Measurements from ENCODE around the gene SKI. TPM values are rescaled to one million over a fixed set of nuclear protein-coding genes. Genes with fewer than 3 reads are reported as not detected.

The SKI gene
- total and polyA plus RNA-seq, 2 of the 4 experiments (the other 2 are of a cell fraction), result 2.3 to 20.1 TPM

DNA sequence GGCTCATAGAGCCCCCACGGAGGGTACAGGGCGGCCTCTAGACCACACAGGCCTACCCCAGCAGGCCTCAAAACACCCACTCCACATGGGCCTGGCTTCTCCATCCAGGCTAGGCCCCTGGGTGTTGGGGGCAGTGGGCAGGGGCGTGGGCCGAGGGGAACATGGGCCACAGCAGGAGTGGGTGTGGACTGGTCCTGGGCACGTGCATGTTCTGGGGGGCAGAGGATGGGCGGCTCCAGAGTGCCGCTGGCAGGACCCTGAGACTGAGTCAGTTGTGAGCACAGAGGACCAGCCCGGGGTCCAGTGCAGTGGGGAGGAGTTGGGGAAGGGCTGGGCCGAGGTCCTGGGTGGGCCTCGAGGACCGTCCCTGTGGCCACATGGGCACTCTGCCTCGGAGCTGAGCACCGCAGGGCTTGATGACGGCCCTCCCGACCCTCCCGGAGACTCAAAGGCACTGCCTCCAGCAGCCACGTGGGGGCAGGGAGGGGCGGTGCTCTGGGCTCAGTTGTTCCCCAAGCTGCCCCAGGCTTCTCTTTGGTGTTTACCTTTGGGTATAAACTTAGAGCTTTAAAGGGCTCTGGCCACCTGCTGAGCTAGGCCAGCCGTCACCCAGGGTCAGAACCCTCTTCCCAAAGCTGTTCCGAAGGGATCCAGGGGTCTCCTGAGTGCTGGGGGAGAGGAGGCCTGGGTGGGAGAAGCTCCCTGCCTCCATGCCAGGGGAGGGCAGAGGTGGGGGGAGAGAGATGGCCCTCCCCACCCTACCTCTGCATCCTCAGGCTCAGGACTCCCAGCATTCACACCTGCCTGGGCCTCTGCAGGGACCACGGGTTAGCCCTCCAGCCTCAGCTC lies 83.3 kb downstream of the SKI start:
- in situ Hi-C loops (cut with MboI; ENCODE audit: low sequenced_read_pairs) (no loop called here), dilution Hi-C loops (cut with HindIII; ENCODE audit: low sequenced_read_pairs, unreplicated experiment) (no loop called here), intact Hi-C loops (cut with micrococcal nuclease) (loop anchor here (5.0 kb wide), 2 partner anchors 71 to 114 kb away; no protein-coding TSS in a partner anchor)
- H2BK15ac ChIP-seq (ENCODE audit: low read depth, low read length), result no peak overlapping the region
- H3K23ac ChIP-seq (ENCODE audit: low read depth, low read length), result peak overlapping the region; percentile 55; the same call in 1 of the 2 replicates
- WGBS, 2 experiments (ENCODE audit: extremely low coverage in 2 of 2, insufficient read length in 1 of 2), result 24% methylated on average over 11 of the region's 21 CpGs; no CpG with 5 or more reads in 1 of the 2 experiments
- no peak overlapping the region for H3K18ac ChIP-seq (ENCODE audit: low read depth, low read length)
- CTCF ChIA-PET, result interaction anchor here (0.7 to 2.0 kb wide), 3 partner anchors 10 to 108 kb away, joined by 3 to 8 read pairs (median 3); no protein-coding TSS in a partner anchor
- no peaks in the 10 kb centered on the region for H3K27me3 ChIP-seq (ENCODE audit: control insufficient read depth, insufficient read depth, low read length)
- H3K14ac ChIP-seq (replicated peaks; ENCODE audit: low read depth, low read length), result peak overlapping the region; percentile 80
- peak overlapping the region; percentile 21; the same call in 1 of the 2 replicates for H4K5ac ChIP-seq (ENCODE audit: low read depth, low read length)
- ATAC-seq (ENCODE audit: low read depth) (peak; percentile 59), DNase-seq (peak; percentile 58)
- peak overlapping the region; percentile 12; the same call in 1 of the 2 replicates for H3K4me2 ChIP-seq (ENCODE audit: low read depth, low read length)
- peak overlapping the region; percentile 93 for H2AK5ac ChIP-seq (ENCODE audit: low read depth, low read length)
- 0 out of 2 replicates have a peak, but pooled peaks cover 12% of the 10 kb centered on the region for H4K20me1 ChIP-seq (ENCODE audit: insufficient read depth, low read length)
- H3K79me1 ChIP-seq (ENCODE audit: low read depth in 1 of 2, low read length in 2 of 2), result peaks cover 0 to 47% of the 10 kb centered on the region in 2 experiments; a peak in 3 of 4 replicates
- POLR2A ChIA-PET (ENCODE audit: unreplicated experiment), result interaction anchor here (0.6 to 0.9 kb wide), 2 partner anchors 15 to 84 kb away, joined by 3 to 4 read pairs; no protein-coding TSS in a partner anchor
- no peaks in the 10 kb centered on the region for H3K9me3 ChIP-seq (ENCODE audit: control insufficient read depth, insufficient read depth, low read length)
- H2BK120ac ChIP-seq (ENCODE audit: low read depth, low read length), result 0 out of 2 replicates have a peak overlapping the region, but pooled peaks have one; percentile 21
- 0 out of 2 replicates have a peak, but pooled peaks cover 4% of the 10 kb centered on the region for H3K9me1 ChIP-seq (ENCODE audit: insufficient read depth, low read length)
- 0 out of 2 replicates have a peak overlapping the region, but pooled peaks have one; percentile 5 for H2BK20ac ChIP-seq (ENCODE audit: low read depth, low read length)
- peak overlapping the region; percentile 70 for H3K4ac ChIP-seq (ENCODE audit: low read depth, low read length)
- H4K8ac ChIP-seq (ENCODE audit: low read depth in 2 of 2, low read length in 2 of 2), result peak overlapping the region in 1 of 2 experiments; percentile 56; a peak in 1 of 4 replicates
- no peak overlapping the region for H3K56ac ChIP-seq (ENCODE audit: extremely low read depth, insufficient read depth, low read length)
- peak overlapping the region; percentile 81 for H2AFZ ChIP-seq (replicated peaks; ENCODE audit: low read length, poor library complexity)
- H2BK5ac ChIP-seq (ENCODE audit: low read depth, low read length, poor library complexity, severe bottlenecking), result peak overlapping the region; percentile 45
- H4K91ac ChIP-seq (ENCODE audit: insufficient read depth, low read depth, low read length), result peak overlapping the region; percentile 25
- peaks cover 31% of the 10 kb centered on the region for H3K36me3 ChIP-seq (ENCODE audit: control insufficient read depth, insufficient read depth, low read length)
- H3K27ac ChIP-seq (ENCODE audit: insufficient read depth, low read length), result peak overlapping the region; percentile 25
- BruUV-seq (replicated peaks), result no TSS peak
- 0 out of 2 replicates have a peak overlapping the region, but pooled peaks have one; percentile 9 for H3K9ac ChIP-seq (ENCODE audit: low read depth, low read length)
- peaks cover 31% of the 10 kb centered on the region for H3K4me1 ChIP-seq (ENCODE audit: control insufficient read depth, insufficient read depth, low read length)
- TF ChIP-seq CEBPB (IDR thresholded peaks at IDR 0.05; ENCODE audit: low read depth, low read length) (no peak), MXI1 (IDR thresholded peaks at IDR 0.05; ENCODE audit: borderline replicate concordance, low read depth, low read length) (peak; percentile 56; the same call in 1 of the 2 replicates), SMC3 (IDR thresholded peaks at IDR 0.05; ENCODE audit: low read depth, low read length) (peak; percentile 33), CTCF (conservative IDR thresholded peaks at IDR 0.05; ENCODE audit: low read depth, low read length) (peak; percentile 50), BHLHE40 (IDR thresholded peaks at IDR 0.05; ENCODE audit: low read depth, low read length) (peak; percentile 50; the same call in 1 of the 2 replicates), CHD1 (IDR thresholded peaks at IDR 0.05; ENCODE audit: low read depth, low read length) (no peak), RCOR1 (IDR thresholded peaks at IDR 0.05; ENCODE audit: insufficient replicate concordance, low read length) (no peak), RAD21 (IDR thresholded peaks at IDR 0.05; ENCODE audit: low read length) (peak; percentile 57)
- TF ChIP-seq, protein P1, sequence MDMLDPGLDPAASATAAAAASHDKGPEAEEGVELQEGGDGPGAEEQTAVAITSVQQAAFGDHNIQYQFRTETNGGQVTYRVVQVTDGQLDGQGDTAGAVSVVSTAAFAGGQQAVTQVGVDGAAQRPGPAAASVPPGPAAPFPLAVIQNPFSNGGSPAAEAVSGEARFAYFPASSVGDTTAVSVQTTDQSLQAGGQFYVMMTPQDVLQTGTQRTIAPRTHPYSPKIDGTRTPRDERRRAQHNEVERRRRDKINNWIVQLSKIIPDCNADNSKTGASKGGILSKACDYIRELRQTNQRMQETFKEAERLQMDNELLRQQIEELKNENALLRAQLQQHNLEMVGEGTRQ (IDR thresholded peaks at IDR 0.05; ENCODE audit: low read depth, low read length), result peak; percentile 77
- H3K4me3 ChIP-seq (ENCODE audit: insufficient read depth, low read depth, low read length), result no peak overlapping the region
- H2AK9ac ChIP-seq (replicated peaks; ENCODE audit: low read depth, low read length, poor library complexity), result peak overlapping the region; percentile 94
